Superior temporal gyrus (tissue), 1 donor: Measurements from ENCODE around the gene RAG1.
"Not testable (repeated sequence)": the region's sequence is repeated elsewhere in the genome, so short reads cannot be mapped to it uniquely, and the experiment has no call there.

Source experiments
- DNase-seq: peaks from one replicate; pipeline ENCODE4 v3.0.0-alpha.2; 2016; ENCODE audit errors: extremely low spot score

Gene RAG1

DNA sequence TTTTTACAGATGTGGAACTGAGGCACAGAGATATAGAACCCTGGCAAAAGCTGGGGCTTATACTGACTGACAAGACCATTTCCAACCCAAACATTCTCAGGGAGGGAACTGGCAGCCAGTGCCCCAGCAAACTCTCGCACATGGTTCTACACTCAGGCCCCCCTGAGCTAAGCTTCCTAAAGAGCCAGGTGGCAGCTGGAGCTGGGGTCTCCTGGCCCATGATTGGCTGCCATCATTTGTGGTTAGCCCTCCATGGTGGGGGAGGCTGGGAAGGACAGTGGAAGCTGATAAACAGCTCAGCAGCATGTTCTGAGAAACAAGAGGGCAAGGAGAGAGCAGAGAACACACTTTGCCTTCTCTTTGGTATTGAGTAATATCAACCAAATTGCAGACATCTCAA lies at the start of gene RAG1:
Gene RAG1, plus strand, starts transcription at position 314 of the 400 bp plus-strand sequence. CDS start 5,298 bp downstream, outside the sequence.
- no peak for DNase-seq

GRCh38 chr11:36530840-36531239 lies 37.0 kb upstream of the RAG1 start:
- DNase-seq: no peak

DNA sequence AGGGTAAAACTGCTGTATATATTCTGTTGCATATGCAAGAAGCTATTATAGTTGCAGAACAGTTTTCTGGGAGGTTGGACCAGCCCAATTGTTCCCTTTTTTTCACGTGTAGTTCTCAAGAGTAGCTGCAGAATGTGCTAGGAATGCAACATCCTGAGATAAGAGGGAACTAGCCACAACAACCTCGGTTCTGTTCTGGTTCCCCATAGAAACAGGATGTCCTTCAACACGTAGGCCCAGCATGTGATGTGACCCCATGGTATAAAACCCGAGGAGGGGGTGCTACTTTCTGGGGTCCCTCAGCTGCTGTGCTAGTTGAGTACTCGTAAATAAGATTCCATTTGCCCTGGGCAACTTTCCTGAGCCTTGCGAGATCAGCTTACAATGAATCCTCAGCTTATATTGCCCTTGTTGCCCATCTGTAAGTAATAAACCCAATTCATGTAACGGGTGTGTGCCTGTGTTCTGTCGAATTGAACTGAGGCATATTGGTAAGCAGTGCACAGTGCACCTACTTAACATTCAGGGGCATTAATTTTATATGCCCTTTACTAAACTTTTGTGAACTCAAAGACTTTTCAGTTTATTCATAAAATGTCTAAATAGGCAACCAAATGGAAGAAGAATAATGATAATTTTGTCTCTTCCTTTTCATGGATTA lies 34.7 kb upstream of the RAG1 start:
- DNase-seq: no peak

DNA sequence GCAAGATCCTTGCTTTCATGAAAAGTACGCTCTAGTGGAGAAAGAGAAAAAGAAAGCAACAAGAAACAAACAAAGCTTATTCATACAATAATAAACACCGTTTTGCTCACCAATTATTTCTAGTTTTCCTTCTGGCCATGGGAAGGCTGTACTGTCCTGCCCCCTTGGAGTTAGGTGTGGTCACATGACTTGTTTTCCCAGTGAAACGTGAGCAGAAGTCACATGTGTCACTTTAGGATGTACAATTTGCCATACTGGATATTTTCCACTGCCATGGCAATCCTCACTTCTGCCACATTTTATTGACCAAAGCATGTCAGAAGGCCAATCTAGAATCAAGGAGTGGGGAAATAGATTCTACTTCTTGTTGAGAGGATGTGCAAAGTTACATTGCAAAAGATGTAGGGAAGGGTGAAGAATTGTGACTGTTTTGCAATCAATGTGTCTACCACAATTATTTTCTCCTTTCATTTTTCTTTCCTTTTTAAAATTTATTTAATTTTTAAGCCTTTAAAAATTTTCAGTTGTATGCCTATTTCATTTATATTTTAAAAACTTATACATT lies 33.4 kb upstream of the RAG1 start:
- DNase-seq: no peak

DNA sequence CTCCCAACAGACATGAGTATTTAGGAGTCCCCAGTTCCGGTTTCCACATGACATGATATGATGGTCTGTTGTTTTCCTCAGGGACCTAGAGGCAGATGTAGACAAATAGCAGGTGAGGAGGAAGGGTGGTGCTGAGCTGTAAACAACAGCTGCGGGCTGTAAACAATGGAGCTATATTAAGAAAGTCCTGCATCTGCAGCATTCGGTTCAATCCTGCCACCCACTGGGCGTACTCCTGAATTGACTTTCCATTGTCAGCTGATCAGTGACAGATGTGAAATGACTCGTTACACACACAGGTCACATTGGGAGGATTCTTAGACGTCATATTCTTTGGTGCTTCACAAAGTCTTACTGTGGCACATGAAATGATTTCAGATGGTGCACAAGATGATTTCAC lies 26.8 kb upstream of the RAG1 start:
- peak; percentile 63 for DNase-seq

- no peak for DNase-seq
These were observed 17.3 kb upstream of the RAG1 start for GRCh38 chr11:36550385-36551115.

GRCh38 chr11:36557390-36557789 lies 10.4 kb upstream of the RAG1 start:
- not testable (repeated sequence) for DNase-seq

GRCh38 chr11:36557991-36558390 lies 9.8 kb upstream of the RAG1 start:
- no peak for DNase-seq

GRCh38 chr11:36558571-36559413 lies 9.0 kb upstream of the RAG1 start:
- no peak for DNase-seq

GRCh38 chr11:36564376-36565030 lies 3.3 kb upstream of the RAG1 start:
- peak; percentile 92 for DNase-seq

DNA sequence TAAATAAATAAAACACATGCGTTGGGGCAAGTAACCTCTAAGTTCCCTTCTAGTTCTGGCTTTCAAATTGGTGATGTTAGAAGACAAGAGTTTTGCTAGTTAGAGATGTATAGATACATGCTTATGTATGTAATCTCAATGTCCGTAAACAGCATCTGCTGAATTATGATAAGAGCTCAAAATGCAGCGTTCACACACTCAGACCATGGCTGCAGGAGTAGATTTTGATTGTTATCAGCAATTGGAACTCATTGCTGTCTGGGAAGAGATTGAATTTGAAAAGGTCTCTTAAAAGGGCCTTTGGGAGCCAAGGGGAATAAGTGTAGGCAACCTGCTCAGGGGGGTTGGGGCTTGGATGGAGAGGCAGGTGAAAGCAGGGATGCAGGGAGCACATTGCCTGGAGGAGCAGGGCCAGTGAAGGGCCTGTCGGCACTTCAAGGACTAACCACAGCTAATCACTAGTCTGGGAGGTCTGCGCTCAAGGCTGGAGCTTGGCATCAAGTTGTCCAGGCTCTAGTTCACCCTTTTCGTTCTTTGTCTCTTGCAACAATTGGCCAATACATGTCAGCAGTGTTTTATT lies 2.7 kb upstream of the RAG1 start:
- DNase-seq: peak; percentile 25

- no peak for DNase-seq
These were observed 1.3 kb upstream of the RAG1 start for GRCh38 chr11:36566407-36567053.

DNA sequence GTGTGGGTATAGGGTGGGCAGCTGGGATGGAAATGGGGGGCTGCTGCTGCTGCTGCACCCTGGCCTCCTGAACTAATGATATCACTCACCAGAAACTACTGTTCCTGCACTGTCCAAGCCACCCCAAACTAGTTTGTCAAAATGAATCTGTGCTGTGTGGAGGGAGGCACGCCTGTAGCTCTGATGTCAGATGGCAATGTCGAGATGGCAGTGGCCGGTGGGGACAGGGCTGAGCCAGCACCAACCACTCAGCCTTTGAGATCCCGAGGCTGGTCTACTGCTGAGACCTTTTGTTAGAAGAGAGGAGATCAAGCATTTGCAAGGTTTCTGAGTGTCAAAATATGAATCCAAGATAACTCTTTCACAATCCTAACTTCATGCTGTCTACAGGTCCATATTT lies 1.3 kb downstream of the RAG1 start:
- no peak for DNase-seq

- no peak for DNase-seq
These were observed 6.7 kb downstream of the RAG1 start for GRCh38 chr11:36574486-36574885.

GRCh38 chr11:36577373-36577772 lies 9.6 kb downstream of the RAG1 start:
- peak; percentile 30 for DNase-seq

GRCh38 chr11:36577859-36578258 lies 10.1 kb downstream of the RAG1 start:
- DNase-seq: no peak

GRCh38 chr11:36578458-36578857 lies 10.7 kb downstream of the RAG1 start:
- peak; percentile 27 for DNase-seq

- no peak for DNase-seq
These were observed 13.7 kb downstream of the RAG1 start for GRCh38 chr11:36581536-36581935.

- DNase-seq: no peak
These were observed 15.9 kb downstream of the RAG1 start for GRCh38 chr11:36583667-36584066.

- DNase-seq: no peak
These were observed 18.7 kb downstream of the RAG1 start for GRCh38 chr11:36586543-36586942.

DNA sequence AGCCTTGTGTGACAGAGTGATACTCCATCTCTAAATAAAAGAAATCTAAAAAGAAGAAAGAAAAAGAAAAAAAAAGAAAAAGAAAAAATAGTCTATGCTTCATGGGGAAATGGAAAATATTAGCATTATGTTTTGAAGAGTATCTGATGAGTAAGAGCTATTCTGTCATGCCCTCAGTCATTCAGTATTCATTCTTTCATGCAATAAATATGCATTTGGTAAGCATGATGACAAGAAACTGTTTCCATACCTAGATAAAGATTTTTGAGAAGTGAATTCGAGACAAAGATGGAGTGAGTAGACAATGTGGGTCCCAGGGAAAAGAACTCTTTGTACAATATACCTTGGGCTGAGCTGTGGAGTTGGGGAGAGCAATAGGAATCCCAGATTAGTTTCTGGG lies 20.3 kb downstream of the RAG1 start:
- no peak for DNase-seq
